Activated CD4-positive, alpha-beta T cell treated with anti-CD3 and anti-CD28 coated beads, Interleukin-2, Interleukin-4, amounts not matched to agents 100 ng/mL and 50 ng/mL, durations not matched to agents 16 hours and 8 hours (primary cell): ENCODE measurements around the gene TRAFD1.

Experiments
- DNase-seq: peaks from one replicate; pipeline ENCODE4 v3.0.0-alpha.2; 2020; ENCODE audit warnings: low spot score

TRAFD1 gene

GRCh38 chr12:112115259-112116045 is 9.9 kb upstream of the TRAFD1 start:
- DNase-seq = no peak

GRCh38 chr12:112116232-112117060 is 8.9 kb upstream of the TRAFD1 start:
- no peak for DNase-seq

GRCh38 chr12:112117685-112118084 is 7.7 kb upstream of the TRAFD1 start:
- no peak for DNase-seq

GRCh38 chr12:112121780-112122565 is 3.4 kb upstream of the TRAFD1 start:
- no peak for DNase-seq

- DNase-seq = no peak
Observed at GRCh38 chr12:112122823-112123690, 2.3 kb upstream of the TRAFD1 start.

- DNase-seq = no peak
Observed at GRCh38 chr12:112124918-112125249, 476 bp upstream of the TRAFD1 start.

- DNase-seq = no peak
Observed at GRCh38 chr12:112126000-112126438, 659 bp downstream of the TRAFD1 start.

GRCh38 chr12:112126911-112127310 is 1.6 kb downstream of the TRAFD1 start:
- DNase-seq = no peak

- peak; percentile 82 for DNase-seq
Observed at GRCh38 chr12:112130441-112130998, 5.2 kb downstream of the TRAFD1 start.

- no peak for DNase-seq
Observed at GRCh38 chr12:112131686-112132085, 6.3 kb downstream of the TRAFD1 start.

- no peak for DNase-seq
Observed at GRCh38 chr12:112133418-112133817, 8.1 kb downstream of the TRAFD1 start.

GRCh38 chr12:112134731-112135130 is 9.4 kb downstream of the TRAFD1 start:
- no peak for DNase-seq

GRCh38 chr12:112140728-112141127 is 15.4 kb downstream of the TRAFD1 start:
- DNase-seq = no peak

GRCh38 chr12:112146123-112146522 is 20.8 kb downstream of the TRAFD1 start:
- DNase-seq = no peak

- no peak for DNase-seq
Observed at GRCh38 chr12:112148031-112148513, 22.7 kb downstream of the TRAFD1 start.

- no peak for DNase-seq
Observed at GRCh38 chr12:112149596-112149995, 24.2 kb downstream of the TRAFD1 start.

- DNase-seq = no peak
Observed at GRCh38 chr12:112151766-112152541, 26.6 kb downstream of the TRAFD1 start.

- DNase-seq = no peak
Observed at GRCh38 chr12:112153181-112153892, 28.0 kb downstream of the TRAFD1 start.

GRCh38 chr12:112153893-112154219 is 28.5 kb downstream of the TRAFD1 start:
- no peak for DNase-seq
